Hematopoietic multipotent progenitor cell (in vitro differentiated cells): Measurements from ENCODE around the gene ABCG1. TPM values are rescaled to one million over a fixed set of nuclear protein-coding genes. Genes with fewer than 3 reads are reported as not detected.
"Not testable (repeated sequence)": the region's sequence is repeated elsewhere in the genome, so short reads cannot be mapped to it uniquely, and the experiment has no call there.

Source experiments
- DNase-seq, 3 donors: peaks; one replicate each; pipeline ENCODE4 v3.0.0-alpha.2; 2011 to 2015; ENCODE audit warnings: low read depth in 2 of 3, low spot score in 2 of 3
- total RNA-seq: library from RNA; depleted of rRNA; stranded (reverse); fragments of >200 nt; gene quantifications from one replicate; pipeline ENCODE4 v1.2.3, GENCODE V29; 2012

The ABCG1 gene
- total RNA-seq, result 45.5 TPM

DNA sequence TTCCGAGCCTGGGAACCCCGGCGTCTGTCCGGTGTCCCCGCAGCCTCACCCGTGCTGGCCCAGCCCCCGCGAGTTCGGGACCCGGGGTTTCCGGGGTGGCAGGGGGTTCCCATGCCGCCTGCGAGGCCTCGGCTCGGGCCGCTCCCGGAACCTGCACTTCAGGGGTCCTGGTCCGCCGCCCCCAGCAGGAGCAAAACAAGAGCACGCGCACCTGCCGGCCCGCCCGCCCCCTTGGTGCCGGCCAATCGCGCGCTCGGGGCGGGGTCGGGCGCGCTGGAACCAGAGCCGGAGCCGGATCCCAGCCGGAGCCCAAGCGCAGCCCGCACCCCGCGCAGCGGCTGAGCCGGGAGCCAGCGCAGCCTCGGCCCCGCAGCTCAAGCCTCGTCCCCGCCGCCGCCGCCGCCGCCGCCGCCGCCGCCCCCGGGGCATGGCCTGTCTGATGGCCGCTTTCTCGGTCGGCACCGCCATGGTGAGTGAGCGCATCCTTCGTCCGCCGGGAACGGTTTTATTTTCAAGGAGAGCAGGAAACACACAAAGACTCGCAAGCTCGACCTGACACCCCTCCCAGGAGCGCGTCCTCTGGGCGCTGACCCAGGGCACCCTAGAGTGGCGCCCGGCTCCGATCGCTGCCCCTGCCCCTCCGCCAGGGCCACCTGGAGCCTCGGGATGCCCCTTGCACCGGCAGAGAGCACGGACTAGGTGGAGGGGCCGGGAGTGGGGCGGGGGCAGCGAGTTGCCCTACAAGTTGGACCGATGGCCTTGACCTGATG lies at the start of gene ABCG1:
TSS of gene ABCG1 (plus strand) at position 305 of the 770 bp plus-strand sequence. CDS start at position 428, 123 bp downstream.
- peak in 2 of 3 donors; percentile 54 to 58 for DNase-seq

DNA sequence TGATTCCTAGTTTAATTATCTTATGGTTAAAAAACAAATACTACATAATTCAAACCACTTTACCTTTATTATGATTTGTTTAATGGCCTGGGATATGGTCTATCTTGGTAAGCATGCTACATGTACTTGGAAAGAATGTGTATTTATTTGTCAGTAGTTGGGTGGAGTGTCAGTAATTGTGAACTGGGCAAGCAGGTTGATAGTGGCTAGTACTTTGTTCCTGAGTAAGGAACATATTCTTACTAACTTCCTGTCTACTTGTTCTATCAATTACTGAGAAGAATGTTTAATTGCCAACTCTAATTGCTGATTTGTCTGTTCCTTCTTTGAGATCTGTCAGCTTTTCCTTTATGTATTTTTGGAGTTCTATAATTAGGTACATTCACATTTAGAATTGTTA lies 49.2 kb upstream of the ABCG1 start:
- no peak for DNase-seq

DNA sequence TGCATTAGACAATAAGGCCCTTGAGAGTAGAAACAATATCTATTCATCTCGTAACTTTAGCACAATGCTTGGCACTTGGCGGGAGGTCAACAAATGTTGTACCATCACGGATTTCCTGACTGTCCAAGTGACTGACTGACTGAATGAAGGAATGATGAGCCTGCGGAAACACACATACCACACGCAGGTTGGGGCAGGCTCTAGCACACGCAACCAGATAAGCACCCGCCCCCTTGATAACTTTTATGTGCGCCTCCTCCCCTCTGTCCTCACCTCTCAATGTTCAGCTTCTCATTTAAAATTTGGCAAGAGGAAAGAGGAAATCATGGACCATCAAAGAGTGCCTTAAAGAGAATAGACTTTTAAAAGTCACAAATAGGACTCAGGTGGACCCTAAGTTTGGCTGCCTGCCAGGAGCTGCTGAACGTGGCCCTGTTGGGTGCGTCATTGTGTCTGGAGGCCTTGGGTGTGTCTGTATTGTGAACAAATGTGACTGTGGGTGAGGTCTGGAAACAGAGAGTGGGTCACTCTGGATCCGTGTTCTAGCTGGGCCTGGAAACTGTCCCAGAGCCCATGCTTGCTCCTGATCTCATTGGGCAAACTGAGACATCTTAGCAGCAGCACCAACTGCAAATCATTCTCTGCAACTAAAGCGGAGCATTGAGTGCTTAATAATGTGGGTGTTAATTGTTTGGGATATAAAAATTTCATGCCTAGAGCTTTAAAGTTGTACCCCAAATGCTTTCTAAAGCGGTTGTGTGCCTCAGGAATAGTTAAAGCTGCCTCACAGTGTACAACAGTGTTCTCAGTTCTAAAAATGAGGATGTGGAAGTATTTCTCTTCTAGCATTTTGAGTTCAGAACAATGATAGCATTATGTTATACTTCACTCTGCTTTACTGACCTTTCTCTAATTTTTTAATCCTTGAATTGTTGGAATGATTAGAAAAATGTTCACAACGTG lies 47.6 kb upstream of the ABCG1 start:
- DNase-seq, result no peak

DNA sequence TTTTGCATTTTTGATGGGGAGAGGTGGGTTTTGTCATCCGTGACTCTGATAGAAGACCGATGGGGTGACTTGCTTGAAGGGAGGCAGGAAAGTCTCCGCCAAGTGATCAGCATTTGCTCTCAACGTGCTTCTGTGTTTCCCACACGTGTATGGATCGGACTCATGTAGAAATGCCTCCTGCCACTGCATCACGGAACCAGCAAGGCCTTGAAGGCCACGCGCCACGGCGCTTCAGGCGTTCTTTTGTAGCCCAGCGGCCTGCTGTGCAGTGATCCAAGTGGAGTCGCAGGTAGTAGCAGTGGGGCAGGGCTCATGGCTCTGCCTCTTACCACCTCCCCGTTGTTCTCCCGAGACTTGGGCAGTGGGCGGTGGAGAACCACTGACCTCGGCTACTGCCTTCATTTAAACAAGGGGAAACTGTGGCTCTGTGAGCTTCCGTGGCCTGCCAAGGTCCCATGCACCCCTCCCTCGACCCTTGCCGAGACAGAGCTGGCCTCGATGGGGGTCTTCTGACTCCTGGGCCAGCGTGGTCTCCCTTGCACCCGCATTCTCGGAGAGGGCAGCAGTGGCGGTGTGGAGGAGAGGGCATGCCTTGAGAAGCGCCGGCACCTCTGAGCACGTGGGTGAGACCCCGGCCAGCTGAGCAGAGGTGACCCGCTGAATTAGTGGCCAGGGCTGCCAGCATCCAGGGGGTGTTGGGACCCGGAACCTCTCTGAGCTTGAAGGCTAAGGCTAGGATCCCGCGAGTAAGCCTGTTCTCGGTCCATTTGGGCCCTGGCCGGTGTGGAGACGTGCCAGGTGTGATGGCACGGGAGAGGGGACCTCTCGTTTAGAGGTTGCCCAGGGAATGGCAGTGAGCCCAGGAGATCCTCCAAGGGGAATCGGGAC lies 46.1 kb upstream of the ABCG1 start:
- no peak for DNase-seq

DNA sequence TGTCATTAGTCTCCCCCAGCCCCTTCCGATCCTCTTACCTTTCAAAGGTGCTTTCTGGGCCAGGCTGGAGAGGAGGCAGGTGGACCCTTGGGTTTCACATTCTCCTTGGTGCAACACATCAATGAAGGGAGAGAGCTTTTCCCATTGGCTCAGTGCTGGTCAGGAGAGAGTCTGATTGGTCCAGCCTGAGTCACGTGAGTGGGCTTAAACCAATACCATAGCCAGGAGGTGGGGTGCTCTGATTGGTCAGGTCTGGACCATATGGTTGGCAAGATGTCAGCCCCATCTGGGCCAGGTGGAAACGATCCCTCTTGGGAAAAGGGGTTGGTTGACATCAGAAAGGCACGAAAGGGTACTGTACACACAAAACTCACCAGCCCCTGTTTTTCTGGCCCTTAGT lies 44.8 kb upstream of the ABCG1 start:
- DNase-seq, result no peak

DNA sequence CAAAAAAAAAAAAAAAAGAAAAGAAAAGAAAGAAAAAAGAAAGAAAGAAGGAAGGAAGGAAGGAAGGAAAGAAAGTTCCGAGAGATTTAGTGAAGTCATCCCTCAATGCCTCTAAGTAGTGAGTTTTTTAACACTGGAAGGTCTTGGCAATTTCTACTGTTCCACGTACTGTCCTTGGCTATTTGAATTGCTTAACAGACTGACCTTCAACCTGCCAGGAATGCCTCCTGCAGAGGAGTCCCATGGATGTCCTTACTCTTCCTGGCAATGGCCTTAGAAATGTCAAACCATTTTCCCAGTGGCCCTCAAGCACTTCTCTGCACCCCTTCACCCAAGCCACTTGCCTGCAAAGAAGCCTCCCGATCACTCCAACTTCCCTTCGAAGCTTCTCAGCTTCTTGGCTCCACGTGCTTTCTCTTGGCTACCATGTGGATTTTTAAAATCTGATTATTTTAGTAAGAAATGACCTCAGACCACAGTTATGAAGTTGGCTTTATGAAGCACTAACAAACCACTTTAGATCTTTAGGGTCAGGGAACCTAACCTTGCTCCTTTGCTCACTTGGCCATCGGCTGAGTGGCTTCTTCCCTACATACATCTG lies 43.7 kb upstream of the ABCG1 start:
- DNase-seq, result no peak

DNA sequence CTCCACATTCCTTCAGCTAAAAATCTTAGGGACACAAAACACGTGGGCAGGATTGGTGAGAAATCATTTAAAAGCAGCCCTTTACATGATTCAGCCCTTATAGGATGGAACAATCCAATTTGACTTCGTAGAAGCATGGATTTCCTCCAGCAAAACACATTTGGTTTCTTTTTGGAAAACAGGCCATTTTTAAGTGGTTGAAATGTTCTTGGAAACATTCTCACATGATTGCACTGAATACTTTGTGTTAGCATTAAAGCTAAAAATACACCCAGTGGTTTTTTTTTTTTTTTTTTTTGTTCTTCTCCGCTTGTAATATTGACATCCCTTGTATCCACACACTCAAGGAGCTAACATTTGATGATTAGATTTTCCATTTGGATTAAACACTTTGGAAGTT lies 42.1 kb upstream of the ABCG1 start:
- DNase-seq, result no peak

DNA sequence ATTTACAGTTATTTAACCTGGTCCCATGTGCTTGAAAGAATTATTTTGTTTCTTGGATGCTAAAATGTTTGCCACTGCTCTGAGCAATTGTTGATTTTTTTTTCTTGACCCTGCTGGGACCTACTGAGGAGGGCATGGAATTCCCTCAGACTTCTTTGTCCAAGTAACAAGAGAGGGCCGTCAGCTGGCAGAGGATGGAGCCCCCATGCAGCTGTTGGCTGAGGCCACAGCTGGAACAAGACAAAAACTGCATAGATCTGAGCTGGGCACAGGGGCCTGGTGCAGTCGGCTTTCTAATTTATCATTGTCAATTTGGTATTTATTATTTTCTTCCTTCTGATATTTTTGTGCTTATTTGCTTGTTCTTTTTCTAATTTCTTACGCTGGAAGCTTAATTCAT lies 39.6 kb upstream of the ABCG1 start:
- DNase-seq, result no peak

DNA sequence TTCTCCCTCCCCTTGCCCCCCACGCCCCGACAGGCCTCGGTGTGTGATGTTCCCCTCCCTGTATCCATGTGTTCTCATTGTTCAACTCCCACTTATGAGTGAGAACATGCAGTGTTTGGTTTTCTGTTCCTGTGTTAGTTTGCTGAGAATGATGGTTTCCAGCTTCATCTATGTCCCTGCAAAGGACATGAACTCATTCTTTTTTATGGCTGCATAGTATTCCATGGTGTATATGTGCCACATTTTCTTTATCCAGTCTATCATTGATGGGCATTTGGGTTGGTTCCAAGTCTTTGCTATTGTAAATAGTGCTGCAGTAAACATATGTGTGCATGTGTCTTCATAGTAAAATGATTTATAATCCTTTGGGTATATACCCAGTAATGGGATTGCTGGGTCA lies 38.9 kb upstream of the ABCG1 start:
- DNase-seq, result not testable (repeated sequence)

DNA sequence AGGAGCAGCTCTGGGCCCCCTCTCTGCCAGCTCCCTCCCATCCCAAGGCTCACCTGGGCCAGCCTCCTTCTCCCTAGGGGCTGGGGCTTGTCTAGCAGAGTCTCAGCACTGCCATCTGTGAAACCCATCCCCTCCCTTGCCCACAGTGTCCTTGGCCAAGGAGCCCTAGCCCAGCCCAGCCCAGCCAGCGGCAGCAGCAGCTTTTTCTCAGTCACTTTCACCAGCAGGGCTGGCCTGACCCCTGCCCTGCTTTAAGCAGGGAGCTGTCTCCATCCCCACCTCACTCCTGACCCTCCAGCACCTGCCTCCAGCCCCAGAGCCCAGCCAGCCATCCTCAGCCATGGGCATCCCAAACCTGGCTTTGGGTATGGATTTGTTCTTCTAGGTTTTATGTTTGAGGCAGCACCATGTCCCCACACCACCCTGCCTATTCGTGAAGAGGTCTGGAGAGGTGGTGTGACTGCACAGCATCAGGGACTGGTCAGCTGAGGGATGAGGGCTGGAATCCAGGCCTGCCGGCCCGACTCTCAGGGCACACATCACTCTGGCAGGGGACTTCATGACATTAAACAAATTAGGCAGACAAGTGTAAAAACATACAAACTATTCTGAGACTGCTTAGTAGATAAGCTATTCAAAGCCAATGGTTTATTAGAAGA lies 36.1 kb upstream of the ABCG1 start:
- DNase-seq, result no peak

DNA sequence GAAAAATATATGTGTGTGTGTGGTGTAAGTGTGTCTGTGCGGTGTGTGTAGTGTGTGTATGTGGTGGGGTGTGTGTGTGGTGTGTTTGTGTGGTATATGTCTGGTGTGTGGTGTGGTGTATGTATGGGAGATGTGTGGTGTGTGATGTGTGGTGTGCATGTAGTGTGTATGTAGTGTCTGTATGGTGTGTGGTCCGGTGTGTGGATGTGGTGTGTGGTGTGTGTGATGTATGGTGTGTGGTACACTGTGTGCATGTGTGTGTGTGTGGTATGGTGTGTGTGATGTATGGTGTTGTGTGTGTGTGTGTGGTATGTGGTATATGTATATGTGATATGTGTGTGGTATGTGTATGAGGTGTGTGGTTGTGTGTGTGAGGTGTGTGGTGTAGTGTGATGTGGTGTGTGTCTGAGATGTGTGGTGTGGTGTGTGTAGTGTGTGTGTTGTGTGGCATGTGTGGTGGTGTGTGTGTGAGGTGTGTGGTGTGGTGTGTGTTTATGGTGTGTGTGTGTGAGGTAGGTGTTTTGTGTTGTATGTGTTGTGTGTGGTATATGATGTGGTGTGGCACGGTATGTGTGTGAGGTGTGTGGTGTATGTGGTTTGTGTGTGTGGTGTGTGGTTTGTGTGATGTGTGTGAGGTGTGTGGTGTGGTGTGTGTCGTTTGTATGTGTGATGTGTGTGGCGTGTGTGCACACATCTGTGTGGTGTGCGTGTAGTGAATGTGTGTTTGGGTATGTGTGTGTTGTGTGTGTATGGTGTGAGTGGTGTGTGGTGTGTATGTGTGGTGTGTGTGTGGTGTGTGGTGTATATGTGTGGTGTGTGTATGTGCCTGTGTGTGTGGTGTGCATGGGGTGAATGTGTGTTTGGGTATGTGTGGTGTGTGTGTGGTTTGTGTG lies 35.3 kb upstream of the ABCG1 start:
- DNase-seq, result no peak

DNA sequence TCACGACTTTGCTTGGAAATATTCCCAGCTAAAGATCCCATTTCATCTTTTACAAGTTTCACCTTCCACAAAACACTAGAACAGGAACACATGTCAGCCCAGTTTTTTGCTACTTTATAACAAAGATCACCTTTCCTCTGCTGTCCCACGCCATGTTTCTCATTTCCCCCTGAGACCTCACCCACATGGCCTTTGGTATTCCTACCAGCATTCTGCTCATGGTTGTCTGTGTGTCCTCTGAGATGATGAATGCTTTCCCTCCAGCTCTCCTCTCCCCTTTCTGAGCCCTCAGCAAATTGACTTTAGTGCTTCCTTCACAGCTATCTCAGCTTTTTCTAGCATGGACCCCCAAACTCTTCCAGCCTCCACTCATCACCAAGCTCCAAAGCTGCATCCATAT lies 32.3 kb upstream of the ABCG1 start:
- DNase-seq, result no peak

DNA sequence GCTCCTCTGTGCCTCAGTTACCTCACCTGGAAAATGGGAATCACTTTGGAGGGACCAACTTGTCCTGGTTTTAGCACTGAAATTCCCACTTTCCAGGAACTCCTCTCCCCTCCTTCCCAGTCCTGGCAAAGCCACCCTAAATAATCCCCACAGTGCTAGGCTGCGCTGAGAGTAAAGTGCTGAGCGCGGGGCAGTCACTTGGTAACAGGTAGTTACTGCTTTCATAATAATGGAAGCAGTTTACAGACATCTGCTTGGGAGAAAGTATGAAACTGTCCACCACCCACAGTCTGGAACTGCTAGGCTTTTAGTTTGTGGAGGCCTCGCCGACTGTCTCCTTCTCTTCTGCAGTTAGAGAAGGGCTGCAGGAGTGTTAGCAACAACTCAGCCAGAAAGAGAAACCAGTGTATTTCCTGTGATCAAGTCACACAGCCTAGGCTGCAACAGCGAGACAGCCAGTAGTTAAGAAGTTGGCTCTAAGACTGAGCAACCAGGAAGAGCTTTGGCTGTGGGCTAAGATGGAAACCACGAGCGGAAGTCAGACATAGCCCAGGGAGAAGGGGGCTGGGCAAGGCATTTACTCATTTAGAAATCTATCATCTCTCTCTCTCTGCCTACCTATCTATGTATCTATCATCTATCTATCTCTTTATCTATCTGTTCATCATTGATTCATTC lies 30.8 kb upstream of the ABCG1 start:
- DNase-seq, result peak; percentile 70 to 91 (median 86)

DNA sequence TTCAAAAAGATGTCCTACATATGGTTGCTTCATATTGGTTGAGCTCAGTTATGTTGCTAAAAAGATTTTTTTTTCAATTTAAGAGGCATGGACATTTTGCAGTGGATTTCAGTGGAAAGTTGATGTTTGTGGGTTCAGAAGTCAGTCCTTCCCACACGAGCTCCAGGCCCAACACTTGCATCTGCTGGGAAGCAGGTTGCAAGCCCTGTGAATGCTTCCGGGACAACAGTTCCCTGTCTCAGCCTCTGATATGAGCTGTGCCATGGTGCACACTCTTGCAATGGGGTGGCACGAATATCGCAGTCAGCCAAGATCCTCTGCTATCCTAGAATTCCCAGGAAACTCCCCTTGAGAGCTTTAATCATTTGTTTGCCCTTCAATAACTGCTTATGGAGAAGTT lies 30.3 kb upstream of the ABCG1 start:
- no peak for DNase-seq

DNA sequence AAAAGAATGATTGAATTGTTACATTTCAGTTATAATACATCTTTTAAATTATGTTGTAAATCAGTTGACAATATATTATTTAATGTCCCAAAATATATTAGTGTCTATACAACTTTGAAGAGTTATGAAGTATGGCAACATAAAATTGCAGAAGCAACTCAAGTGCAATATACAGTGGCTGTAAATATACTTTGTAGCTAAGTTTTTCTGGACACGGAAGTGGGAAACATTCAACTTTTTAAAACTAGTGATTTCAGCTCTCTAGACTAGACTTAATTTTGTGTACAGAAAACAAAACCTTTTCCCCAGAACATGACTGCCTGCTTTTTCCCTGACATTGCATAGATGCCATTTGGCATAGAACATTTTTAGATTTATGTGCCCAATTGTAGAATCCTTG lies 29.5 kb upstream of the ABCG1 start:
- DNase-seq, result no peak

DNA sequence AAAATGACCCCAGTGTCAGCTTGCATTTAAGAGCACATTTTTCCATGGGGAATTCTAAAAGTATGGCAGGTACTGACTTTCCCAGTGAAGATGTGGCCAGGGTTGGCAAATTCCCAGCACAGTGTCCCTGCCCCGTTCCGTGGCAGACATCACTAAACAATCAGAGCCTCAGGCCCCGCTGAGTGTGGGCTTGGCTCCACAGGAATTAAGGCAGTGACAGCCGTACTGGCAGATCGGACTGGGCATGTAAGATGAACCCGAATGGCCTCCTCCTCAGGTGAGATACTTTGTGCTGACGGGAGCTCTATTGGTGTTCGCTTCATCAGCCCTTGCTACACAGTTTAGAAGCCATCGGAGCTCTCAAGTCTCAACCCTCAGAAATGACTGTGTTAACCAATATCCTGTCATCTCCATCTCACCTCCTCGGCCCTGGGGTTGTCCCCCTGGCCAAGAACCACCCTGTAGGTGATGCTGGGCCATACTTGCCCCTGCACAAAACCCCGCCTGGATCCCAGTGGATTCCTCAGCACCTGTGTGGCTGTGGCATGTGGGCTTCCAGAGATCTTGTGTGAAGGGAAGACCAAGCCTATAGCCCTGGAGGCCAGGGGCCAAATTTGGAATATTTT lies 29.0 kb upstream of the ABCG1 start:
- DNase-seq, result no peak

DNA sequence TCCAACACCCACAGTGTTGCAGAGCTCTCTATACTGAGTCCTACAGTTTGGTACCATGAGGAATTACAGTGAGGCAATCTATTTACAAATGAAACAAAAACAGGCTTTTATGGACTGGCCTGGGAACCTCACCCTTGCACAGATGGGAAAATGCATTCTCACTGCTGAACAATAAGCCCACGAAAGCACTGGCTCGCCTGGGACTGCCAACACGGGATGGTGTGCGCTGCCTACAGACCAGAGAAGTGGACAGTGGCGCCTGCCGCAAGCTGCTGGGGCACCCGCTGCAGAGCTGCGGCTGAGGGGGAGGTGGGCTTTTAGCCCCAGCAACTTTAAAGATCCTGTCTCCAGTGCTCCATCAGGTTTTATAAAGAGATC lies 28.5 kb upstream of the ABCG1 start:
- DNase-seq, result no peak

DNA sequence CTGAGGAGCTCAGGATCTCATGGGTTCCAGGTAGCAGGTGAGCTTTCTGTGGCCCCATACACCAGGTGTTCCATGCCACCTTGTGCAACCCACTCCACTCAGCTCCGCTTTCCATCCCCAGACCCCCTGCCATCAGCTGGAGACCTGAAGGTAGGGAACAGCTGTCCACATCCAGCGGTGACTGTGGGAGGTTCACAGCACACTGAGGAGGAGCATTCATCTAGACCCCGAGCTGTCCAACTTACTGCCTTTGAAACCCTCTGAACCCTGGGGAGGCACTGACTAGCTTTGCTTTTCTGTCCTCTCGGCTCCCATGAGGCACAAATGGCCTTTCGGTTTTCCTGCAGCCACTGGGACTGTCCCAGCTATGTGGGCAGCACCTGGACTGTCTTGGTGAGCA lies 27.9 kb upstream of the ABCG1 start:
- DNase-seq, result no peak
